NCI-H2107 treated with DMSO at 0.1 percent for 48 hours (cell line): ENCODE results near the gene SLC9A9.

Source experiments
- DNase-seq: peaks from one replicate; lab custom pipeline; 2025; ENCODE audit not compliant: unreplicated experiment; lab: John Stamatoyannopoulos, UW

Gene SLC9A9

DNA sequence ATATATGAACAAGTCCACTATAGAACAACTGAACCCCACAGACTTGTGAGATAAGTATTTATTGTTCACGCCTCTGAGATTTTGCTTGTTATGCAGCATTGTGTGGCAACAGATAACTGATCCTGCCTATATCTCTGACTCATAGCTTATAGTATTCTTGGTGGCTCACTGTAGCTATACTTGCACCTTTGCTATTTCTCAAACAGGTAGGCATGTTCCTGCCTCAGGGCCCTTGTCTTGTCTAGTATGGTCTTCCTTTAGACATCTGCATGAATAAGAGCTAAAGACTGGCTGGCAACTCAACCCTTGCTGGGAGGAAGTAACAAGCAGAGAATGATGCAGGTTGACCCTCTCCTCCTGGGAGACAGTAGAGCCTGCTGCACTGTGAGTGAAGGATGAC, 472.6 kb downstream of the SLC9A9 start:
- no peak for DNase-seq

DNA sequence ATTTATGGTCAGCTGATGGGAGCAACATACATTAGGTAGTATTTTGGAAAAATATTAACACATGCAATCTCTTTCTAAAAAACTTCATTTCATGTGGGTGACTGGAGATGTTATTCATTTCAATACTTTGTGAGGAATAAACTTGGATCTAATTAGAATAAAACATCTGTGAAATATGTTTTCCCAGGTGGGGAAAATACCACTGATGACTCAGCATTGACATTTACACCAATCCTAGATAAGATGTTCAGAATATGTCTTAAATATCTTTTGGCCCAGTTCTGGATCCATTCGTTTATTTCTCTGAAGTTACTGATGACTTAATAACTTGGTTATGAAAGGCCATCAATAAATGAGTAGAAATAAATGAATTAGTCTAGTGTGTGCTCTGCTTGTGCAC, 481.1 kb downstream of the SLC9A9 start:
- no peak for DNase-seq

- no peak for DNase-seq
These were observed 481.6 kb downstream of the SLC9A9 start for GRCh38 chr3:143366672-143367071.

DNA sequence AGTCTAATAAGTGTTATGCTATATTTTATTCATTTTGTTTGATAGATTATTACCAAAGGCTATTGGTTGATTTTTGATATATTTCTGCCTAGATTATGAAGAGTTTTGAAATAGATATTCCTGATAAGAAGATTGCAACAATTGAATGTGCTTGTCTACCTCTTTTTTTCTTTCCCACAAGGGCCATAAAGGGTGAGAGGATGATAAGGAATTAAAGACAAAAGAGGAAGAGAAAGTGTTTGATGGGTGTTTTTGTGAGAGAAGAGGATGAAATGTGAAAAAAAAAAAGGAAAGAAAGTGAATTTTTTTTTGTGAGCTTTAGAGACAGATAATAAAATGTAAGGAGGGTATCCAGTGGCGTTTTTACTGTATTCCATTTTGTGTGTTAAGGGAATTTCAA, 484.3 kb downstream of the SLC9A9 start:
- no peak for DNase-seq

- DNase-seq = peak; percentile 52
These were observed 485.0 kb downstream of the SLC9A9 start for GRCh38 chr3:143363276-143363675.

- no peak for DNase-seq
These were observed 485.9 kb downstream of the SLC9A9 start for GRCh38 chr3:143362115-143362991.

- DNase-seq = no peak
These were observed 486.7 kb downstream of the SLC9A9 start for GRCh38 chr3:143361589-143361988.

- no peak for DNase-seq
These were observed 488.0 kb downstream of the SLC9A9 start for GRCh38 chr3:143360244-143360643.

DNA sequence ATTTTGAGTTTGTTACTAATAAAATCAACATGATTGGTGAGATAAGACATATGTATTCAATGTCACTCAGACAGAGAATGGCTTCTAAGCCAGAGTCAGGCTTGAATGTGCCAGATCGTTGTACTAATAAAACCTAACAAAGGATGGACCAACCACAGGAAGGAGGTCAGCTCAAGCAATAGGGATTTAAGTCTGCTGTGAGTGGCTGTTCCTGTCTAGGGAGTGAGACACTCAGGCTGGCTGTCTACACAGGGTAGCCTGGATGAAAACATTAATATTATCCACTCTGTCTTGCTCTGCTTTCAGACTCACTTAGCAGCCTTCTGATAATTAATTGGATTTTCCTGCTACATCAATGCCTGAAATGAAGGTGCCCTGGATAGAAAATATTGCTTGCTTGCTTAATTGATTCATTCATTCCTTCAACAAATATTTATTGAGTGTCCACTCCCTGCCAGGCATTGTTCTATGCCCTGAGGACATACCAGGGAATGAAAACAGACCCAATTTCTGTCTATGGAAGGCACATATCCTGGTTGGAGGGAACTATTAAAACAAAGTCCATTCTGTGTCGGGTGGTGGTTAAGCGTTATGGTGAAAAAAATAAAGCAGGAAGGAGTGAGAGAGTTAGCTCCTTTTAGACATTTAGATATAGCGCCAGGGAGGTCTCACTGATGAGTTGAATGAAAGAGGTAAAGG, 489.3 kb downstream of the SLC9A9 start:
- DNase-seq = no peak

DNA sequence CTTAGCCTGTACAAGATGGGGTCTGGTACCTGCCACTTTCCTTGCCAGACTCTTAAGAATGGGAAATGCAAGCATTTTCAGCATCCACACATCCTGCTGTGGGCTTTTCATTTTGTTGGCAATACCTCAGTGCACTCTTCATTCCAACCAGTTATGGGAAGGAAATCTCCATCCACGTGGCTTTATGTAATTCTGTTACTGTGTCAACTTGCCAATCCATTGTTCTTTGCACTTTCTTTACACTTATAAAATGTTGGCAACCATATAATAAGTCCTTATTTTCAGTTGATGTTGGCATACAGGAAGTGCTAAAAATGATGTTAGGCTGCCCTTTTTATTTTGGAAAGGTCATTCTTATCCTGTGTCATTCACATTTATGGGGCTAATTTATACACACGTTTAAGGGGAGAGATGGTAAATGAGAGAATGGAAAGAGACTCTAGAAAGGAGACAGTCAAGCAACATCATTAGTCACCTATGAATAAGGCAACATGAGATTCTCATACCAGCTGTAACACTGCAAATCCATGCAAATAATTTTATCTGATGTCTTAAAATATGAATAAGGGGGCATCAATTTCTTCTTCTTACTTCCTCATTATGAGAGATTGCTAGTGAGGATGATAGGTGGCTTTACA, 490.0 kb downstream of the SLC9A9 start:
- DNase-seq = no peak

DNA sequence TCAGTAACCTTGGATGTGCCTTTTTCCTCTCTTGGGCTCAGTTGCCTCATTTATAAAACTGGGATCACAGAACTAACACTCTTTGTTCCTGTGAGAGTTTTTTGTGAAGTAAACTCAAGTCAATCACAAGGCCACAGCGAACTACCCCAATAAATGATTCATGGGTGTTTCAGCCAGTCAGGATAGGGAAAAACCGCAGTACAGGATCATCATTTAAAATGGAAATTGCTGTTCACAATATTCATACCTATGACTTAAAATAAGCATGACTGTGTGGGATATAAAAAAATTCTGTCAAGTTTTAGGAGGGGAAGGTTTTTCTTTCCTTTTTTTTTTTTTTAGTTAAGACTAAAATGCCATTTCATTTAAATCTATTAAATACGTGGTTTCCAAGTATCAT, 490.6 kb downstream of the SLC9A9 start:
- DNase-seq = no peak

DNA sequence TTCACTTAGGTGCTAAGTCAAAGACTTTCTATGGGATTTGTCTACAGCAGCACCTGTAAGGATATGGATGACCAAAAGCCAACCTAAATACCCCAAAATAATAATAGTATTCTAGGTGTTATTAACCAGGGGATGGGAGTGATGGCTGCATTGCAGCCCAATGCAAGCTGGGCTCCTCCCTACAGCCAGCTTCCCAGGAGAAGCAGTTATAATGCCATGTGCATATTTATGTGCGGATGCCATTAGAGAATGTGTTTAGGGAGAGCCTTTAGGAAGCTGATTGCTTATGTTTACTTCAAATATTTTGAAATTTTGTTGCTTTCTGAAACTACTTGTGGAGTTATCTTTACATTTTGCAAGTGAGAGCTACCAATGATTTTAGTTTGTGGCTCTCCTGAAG, 491.4 kb downstream of the SLC9A9 start:
- no peak for DNase-seq

- DNase-seq = no peak
These were observed 493.9 kb downstream of the SLC9A9 start for GRCh38 chr3:143354342-143354741.

DNA sequence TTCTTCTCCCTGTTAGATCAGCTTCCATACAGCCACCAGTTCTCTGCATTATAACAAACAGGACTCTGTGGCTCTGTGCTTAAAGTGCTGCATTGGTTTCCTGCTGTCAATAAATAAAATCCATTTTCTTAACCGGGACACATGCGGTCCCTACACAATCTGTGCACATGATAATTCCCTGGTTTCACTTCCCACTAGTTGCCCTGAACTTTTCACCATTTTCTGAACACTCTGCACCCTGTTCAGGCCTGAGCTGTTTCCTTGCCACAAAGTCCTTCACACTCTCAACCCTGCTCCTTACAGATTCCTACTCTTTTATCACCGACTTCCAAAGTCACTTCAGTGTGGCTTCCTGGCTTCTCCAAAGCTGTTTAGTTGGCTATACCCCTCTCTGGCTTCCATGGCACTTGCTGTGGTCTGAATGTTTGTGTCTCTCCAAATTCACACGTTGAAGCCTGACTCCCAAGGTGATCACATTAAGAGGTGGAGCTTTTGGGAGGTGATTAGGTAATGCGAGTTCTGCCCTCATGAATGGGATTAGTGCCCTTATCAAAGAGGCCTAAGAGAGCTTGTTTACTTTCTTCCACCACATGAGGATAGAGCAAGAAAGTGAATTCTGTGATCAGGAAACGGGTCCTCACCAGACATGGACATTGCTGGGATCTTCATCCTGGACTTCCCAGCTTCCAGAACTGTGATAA, 495.3 kb downstream of the SLC9A9 start:
- DNase-seq = no peak

GRCh38 chr3:143351895-143352608, 496.2 kb downstream of the SLC9A9 start:
- no peak for DNase-seq

- no peak for DNase-seq
These were observed 496.9 kb downstream of the SLC9A9 start for GRCh38 chr3:143351354-143351753.

DNA sequence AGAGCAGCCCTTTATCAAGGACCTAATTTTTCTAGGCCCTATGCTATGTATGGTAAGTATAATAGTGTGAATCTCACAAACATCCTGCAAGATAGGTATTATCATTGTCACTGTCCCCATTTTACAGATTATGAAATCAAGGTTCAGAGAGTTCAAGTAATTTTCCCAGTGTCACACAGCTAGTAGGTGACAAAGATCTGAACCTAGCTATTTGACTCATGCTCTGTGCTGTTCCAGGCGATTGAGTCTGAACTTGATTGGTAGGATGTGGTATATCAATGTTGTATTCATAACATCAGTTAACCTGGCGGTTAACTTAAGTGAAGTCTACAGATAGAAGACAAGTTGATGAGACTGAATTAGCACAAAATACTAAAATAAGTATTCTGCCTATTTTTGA, 498.8 kb downstream of the SLC9A9 start:
- no peak for DNase-seq

- no peak for DNase-seq
These were observed 499.6 kb downstream of the SLC9A9 start for GRCh38 chr3:143348486-143349327.

GRCh38 chr3:143344516-143345165, 503.6 kb downstream of the SLC9A9 start:
- DNase-seq = no peak
